Heart left ventricle (tissue), 13 donors: ENCODE measurements around the gene MEST.
"Not testable (repeated sequence)": the region's sequence is repeated elsewhere in the genome, so short reads cannot be mapped to it uniquely, and the experiment has no call there.

Experiments used
- POLR2A ChIP-seq, 2 donors: fragments of 450-650 bp; IDR thresholded peaks; one replicate each; pipeline ENCODE4 v1.6.1; 2017; ENCODE audit warnings: antibody characterized with exemption in 2 of 2, mild to moderate bottlenecking in 2 of 2, moderate library complexity in 2 of 2
- TF ChIP-seq, protein P1 (sequence below), 12 donors: fragments of 200-600 bp; sonication (generic) in 4 of 12; IDR thresholded peaks; one replicate each; pipeline versions ENCODE4 v1.5.0 to v1.8.0; 2018 to 2022; ENCODE audit warnings: antibody characterized with exemption in 12 of 12, mild to moderate bottlenecking in 5 of 12
- donor health status: ischemic (EF 13 %, LVEDD 7.1; RV severe dilation, severe dysfunction).
- donor health status: DM: no; HTN: yes; CAD: no.
- donor health status: DM: no; HTN: no; CAD: no.
- donor health status: ischemic (EF 25% LVEDD 6.9; RV normal size, moderate dysfunction).
- donor health status: ischemic (EF 25% LVEDD 5.7; RV mildly dilated, moderate dysfunction).
- donor health status: ischemic (EF 35%, LVEDD 5.7; RV mildly dilated, moderate dysfunction).
- donor health status: nonischemic (EF 11% LVEDD 7.7; RV severe dilation, severe dysfunction).
- donor health status: DM: yes; HTN: yes; CAD: no.
- donor health status: PGD.
- donor health status: ischemic (EF 29% LVEDD 5.4; RV normal size, mild dysfunction).
- donor health status: nonischemic (EF 23%, LVEDD 6.1; RV moderate dilation, normal function).

DNA sequence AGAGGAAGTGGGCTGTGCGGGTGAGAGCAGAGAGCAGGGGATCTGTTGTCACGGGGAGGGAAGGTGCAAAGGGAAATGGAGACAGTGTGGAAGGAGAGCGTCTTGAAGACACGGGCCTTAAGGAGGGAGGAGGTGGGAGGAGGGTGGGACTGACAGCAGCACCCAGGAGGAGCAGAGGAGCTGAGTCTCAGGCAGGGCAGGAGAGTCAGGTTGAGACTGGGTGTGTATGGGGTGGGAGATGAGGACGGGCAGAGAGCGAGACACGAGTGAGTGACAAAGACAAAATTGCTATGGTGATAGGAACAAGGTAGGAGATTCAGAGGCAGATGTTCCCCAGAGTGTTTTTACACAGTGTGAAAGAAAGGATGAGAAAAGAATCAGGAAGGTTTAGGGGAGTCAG lies 49.4 kb downstream of the MEST start:
- TF ChIP-seq POLR2A (IDR thresholded peaks at IDR 0.05) = not testable (repeated sequence)
- TF ChIP-seq, protein P1, sequence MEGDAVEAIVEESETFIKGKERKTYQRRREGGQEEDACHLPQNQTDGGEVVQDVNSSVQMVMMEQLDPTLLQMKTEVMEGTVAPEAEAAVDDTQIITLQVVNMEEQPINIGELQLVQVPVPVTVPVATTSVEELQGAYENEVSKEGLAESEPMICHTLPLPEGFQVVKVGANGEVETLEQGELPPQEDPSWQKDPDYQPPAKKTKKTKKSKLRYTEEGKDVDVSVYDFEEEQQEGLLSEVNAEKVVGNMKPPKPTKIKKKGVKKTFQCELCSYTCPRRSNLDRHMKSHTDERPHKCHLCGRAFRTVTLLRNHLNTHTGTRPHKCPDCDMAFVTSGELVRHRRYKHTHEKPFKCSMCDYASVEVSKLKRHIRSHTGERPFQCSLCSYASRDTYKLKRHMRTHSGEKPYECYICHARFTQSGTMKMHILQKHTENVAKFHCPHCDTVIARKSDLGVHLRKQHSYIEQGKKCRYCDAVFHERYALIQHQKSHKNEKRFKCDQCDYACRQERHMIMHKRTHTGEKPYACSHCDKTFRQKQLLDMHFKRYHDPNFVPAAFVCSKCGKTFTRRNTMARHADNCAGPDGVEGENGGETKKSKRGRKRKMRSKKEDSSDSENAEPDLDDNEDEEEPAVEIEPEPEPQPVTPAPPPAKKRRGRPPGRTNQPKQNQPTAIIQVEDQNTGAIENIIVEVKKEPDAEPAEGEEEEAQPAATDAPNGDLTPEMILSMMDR (IDR thresholded peaks at IDR 0.05) = not testable (repeated sequence)
